GM23338 (cell line): ENCODE data around the gene KISS1. TPM values are rescaled to one million over a fixed set of nuclear protein-coding genes. Genes with fewer than 3 reads are reported as not detected.

Source experiments
- ATAC-seq: fragments of 200-7000 bp; cut with Tn5 transposase; 3 replicates; pipeline ENCODE4 v1.9.1; 2020
- DNase-seq: peaks from one replicate; pipeline ENCODE4 v3.0.0-alpha.2; 2015; ENCODE audit warnings: low spot score
- H2AFZ ChIP-seq: fragments of 200-600 bp; sonication (generic); 2 replicates; pipeline ENCODE4 v1.8.0; 2016; ENCODE audit warnings: antibody characterized with exemption, mild to moderate bottlenecking, moderate library complexity
- H3F3A ChIP-seq: fragments of 200-600 bp; sonication (generic); replicated peaks from 2 replicates; pipeline ENCODE4 v1.8.0; 2017; ENCODE audit warnings: antibody characterized with exemption, mixed run types, low read depth
- H3K27ac ChIP-seq: fragments of 200-600 bp; sonication (generic); 2 replicates; pipeline ENCODE4 v1.6.1; 2016; ENCODE audit warnings: low read depth
- H3K27me3 ChIP-seq: fragments of 200-600 bp; sonication (generic); 2 replicates; pipeline ENCODE4 v1.8.0; 2016; ENCODE audit warnings: mild to moderate bottlenecking, mixed run types, moderate library complexity; ENCODE audit not compliant: insufficient read depth
- H3K36me3 ChIP-seq: fragments of 200-600 bp; sonication (generic); 2 replicates; pipeline ENCODE4 v1.8.0; 2016; ENCODE audit warnings: mild to moderate bottlenecking; ENCODE audit not compliant: insufficient read depth
- H3K4me1 ChIP-seq: fragments of 200-600 bp; sonication (generic); 2 replicates; pipeline ENCODE4 v1.8.0; 2016; ENCODE audit warnings: mild to moderate bottlenecking, moderate library complexity; ENCODE audit not compliant: insufficient read depth
- H3K4me2 ChIP-seq: fragments of 200-600 bp; sonication (generic); 2 replicates; pipeline ENCODE4 v1.7.1; 2017; ENCODE audit warnings: mixed run types
- H3K4me3 ChIP-seq: fragments of 200-600 bp; sonication (generic); 2 replicates; pipeline ENCODE4 v1.6.1; 2016; ENCODE audit warnings: mixed run types
- H3K79me2 ChIP-seq: fragments of 200-600 bp; sonication (generic); replicated peaks from 2 replicates; pipeline ENCODE4 v1.8.0; 2017; ENCODE audit warnings: mild to moderate bottlenecking; ENCODE audit not compliant: insufficient read depth
- H3K9me2 ChIP-seq: fragments of 200-600 bp; sonication (generic); 2 replicates; pipeline ENCODE4 v1.8.0; 2017; ENCODE audit not compliant: insufficient read depth
- H4K20me1 ChIP-seq: fragments of 200-600 bp; sonication (generic); replicated peaks from 2 replicates; pipeline ENCODE4 v1.8.0; 2017; ENCODE audit warnings: mild to moderate bottlenecking; ENCODE audit not compliant: insufficient read depth
- H3K27ac Mint-ChIP-seq: 2 replicates; pipeline ENCODE4 v1.8.0; 2020; ENCODE audit warnings: inconsistent platforms, mild to moderate bottlenecking, moderate library complexity, mixed read lengths
- H3K27me3 Mint-ChIP-seq: 3 replicates; pipeline ENCODE4 v1.8.0; 2022; ENCODE audit warnings: low read depth, mild to moderate bottlenecking, moderate library complexity, mixed read lengths, inconsistent platforms; ENCODE audit not compliant: insufficient read depth, poor library complexity
- H3K36me3 Mint-ChIP-seq: 3 replicates; pipeline ENCODE4 v1.8.0; 2021; ENCODE audit warnings: low read depth, mild to moderate bottlenecking, inconsistent platforms, moderate library complexity, mixed read lengths
- H3K4me1 Mint-ChIP-seq: 3 replicates; pipeline ENCODE4 v1.8.0; 2020; ENCODE audit warnings: mild to moderate bottlenecking, inconsistent platforms, mixed read lengths
- H3K4me3 Mint-ChIP-seq: 3 replicates; pipeline ENCODE4 v1.8.0; 2021; ENCODE audit warnings: moderate library complexity, mild to moderate bottlenecking, inconsistent platforms, mixed read lengths
- H3K9me3 Mint-ChIP-seq: 3 replicates; pipeline ENCODE4 v1.8.0; 2020; ENCODE audit warnings: moderate library complexity, mild to moderate bottlenecking, inconsistent platforms, mixed read lengths
- CREB1 ChIP-seq: fragments of 250-450 bp; sonication (Bioruptor Pico); IDR thresholded peaks from 2 replicates; pipeline ENCODE4 v1.5.0; 2020; ENCODE audit warnings: low read depth, mild to moderate bottlenecking, moderate library complexity
- EZH2 ChIP-seq: fragments of 200-600 bp; sonication (generic); IDR thresholded peaks from one replicate; pipeline ENCODE4 v1.8.0; 2017; ENCODE audit warnings: antibody characterized with exemption, mild to moderate bottlenecking, low read depth; ENCODE audit not compliant: unreplicated experiment
- JUNB ChIP-seq: IDR thresholded peaks from one replicate; pipeline ENCODE4 v1.6.1; 2016; ENCODE audit warnings: antibody characterized with exemption; ENCODE audit not compliant: unreplicated experiment
- NANOG ChIP-seq: IDR thresholded peaks from 2 replicates; pipeline ENCODE4 v1.6.1; 2016; ENCODE audit warnings: antibody characterized with exemption, borderline replicate concordance
- POLR2AphosphoS5 ChIP-seq: IDR thresholded peaks from 2 replicates; pipeline ENCODE4 v1.6.1; 2016; ENCODE audit warnings: antibody characterized with exemption, low read depth
- ZNF114 ChIP-seq: fragments of 250-450 bp; sonication (Bioruptor Pico); IDR thresholded peaks from 2 replicates; pipeline ENCODE4 v1.5.0; 2020; ENCODE audit warnings: mild to moderate bottlenecking, moderate library complexity
- ZNF331 ChIP-seq: fragments of 250-450 bp; sonication (Bioruptor Pico); IDR thresholded peaks from 2 replicates; pipeline ENCODE4 v1.5.0; 2020; ENCODE audit warnings: low read depth, mild to moderate bottlenecking, moderate library complexity
- polyA plus RNA-seq: library from polyadenylated mRNA; unstranded; fragments of >200 nt; fragmentation: Nextera tagmentation; extraction: Ambion mirVana; gene quantifications from 2 replicates; pipeline ENCODE4 v1.2.1, GENCODE V29; 2016
- total RNA-seq: library from RNA; depleted of rRNA; stranded (reverse); fragments of >200 nt; shearing (Covaris generic); gene quantifications from 2 replicates; pipeline ENCODE4 v1.2.3, GENCODE V29; 2014
- TF ChIP-seq, protein P1 (sequence below), 2 experiments: fragments of 200-600 bp in 1 of 2; sonication (generic) in 1 of 2; conservative IDR thresholded peaks; 2 replicates each; pipeline versions ENCODE4 v1.5.1 to v1.6.1; 2016 to 2017; ENCODE audit warnings: antibody characterized with exemption in 2 of 2, low read depth in 2 of 2, mild to moderate bottlenecking in 2 of 2, moderate library complexity in 1 of 2
- TF ChIP-seq, protein P2 (sequence below): IDR thresholded peaks from one replicate; pipeline ENCODE4 v1.6.1; 2018; ENCODE audit warnings: antibody characterized with exemption; ENCODE audit not compliant: unreplicated experiment

KISS1 gene
- total and polyA plus RNA-seq, 2 experiments from 2014 or later, result not detected

DNA sequence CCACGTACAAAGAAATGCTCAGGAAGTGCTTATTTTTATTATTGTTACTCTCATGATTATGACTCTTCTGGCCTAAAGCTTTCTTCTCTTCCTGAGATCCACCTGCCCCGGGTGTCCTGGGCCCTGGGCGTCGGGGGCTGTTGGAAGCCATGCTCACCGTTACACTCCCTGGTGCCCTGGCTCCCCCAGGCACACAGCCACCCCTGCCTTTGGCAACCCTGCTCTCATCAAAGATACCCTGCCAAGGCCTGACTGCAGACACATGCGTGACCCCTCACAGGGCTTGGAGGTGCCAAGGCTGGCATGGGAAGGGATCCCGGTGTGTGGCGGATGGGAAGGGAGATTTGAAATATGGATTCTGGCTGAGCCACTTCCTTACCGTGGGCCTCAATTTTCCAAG is 3.3 kb upstream of the KISS1 start (continued):
- TF ChIP-seq, protein P1, sequence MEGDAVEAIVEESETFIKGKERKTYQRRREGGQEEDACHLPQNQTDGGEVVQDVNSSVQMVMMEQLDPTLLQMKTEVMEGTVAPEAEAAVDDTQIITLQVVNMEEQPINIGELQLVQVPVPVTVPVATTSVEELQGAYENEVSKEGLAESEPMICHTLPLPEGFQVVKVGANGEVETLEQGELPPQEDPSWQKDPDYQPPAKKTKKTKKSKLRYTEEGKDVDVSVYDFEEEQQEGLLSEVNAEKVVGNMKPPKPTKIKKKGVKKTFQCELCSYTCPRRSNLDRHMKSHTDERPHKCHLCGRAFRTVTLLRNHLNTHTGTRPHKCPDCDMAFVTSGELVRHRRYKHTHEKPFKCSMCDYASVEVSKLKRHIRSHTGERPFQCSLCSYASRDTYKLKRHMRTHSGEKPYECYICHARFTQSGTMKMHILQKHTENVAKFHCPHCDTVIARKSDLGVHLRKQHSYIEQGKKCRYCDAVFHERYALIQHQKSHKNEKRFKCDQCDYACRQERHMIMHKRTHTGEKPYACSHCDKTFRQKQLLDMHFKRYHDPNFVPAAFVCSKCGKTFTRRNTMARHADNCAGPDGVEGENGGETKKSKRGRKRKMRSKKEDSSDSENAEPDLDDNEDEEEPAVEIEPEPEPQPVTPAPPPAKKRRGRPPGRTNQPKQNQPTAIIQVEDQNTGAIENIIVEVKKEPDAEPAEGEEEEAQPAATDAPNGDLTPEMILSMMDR (conservative IDR thresholded peaks at IDR 0.05; ENCODE audit: low read depth in 2 of 2), result no peak
- TF ChIP-seq, protein P2, sequence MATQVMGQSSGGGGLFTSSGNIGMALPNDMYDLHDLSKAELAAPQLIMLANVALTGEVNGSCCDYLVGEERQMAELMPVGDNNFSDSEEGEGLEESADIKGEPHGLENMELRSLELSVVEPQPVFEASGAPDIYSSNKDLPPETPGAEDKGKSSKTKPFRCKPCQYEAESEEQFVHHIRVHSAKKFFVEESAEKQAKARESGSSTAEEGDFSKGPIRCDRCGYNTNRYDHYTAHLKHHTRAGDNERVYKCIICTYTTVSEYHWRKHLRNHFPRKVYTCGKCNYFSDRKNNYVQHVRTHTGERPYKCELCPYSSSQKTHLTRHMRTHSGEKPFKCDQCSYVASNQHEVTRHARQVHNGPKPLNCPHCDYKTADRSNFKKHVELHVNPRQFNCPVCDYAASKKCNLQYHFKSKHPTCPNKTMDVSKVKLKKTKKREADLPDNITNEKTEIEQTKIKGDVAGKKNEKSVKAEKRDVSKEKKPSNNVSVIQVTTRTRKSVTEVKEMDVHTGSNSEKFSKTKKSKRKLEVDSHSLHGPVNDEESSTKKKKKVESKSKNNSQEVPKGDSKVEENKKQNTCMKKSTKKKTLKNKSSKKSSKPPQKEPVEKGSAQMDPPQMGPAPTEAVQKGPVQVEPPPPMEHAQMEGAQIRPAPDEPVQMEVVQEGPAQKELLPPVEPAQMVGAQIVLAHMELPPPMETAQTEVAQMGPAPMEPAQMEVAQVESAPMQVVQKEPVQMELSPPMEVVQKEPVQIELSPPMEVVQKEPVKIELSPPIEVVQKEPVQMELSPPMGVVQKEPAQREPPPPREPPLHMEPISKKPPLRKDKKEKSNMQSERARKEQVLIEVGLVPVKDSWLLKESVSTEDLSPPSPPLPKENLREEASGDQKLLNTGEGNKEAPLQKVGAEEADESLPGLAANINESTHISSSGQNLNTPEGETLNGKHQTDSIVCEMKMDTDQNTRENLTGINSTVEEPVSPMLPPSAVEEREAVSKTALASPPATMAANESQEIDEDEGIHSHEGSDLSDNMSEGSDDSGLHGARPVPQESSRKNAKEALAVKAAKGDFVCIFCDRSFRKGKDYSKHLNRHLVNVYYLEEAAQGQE, result no peak
- TF ChIP-seq NANOG, result no peak
- TF ChIP-seq EZH2, result no peak
- TF ChIP-seq ZNF114 (CRISPR knock-in tag), result no peak
- no peak for TF ChIP-seq POLR2AphosphoS5
- TF ChIP-seq JUNB, result no peak
- no peak for TF ChIP-seq ZNF331 (CRISPR knock-in tag)
- no peak for TF ChIP-seq CREB1 (CRISPR knock-in tag)

DNA sequence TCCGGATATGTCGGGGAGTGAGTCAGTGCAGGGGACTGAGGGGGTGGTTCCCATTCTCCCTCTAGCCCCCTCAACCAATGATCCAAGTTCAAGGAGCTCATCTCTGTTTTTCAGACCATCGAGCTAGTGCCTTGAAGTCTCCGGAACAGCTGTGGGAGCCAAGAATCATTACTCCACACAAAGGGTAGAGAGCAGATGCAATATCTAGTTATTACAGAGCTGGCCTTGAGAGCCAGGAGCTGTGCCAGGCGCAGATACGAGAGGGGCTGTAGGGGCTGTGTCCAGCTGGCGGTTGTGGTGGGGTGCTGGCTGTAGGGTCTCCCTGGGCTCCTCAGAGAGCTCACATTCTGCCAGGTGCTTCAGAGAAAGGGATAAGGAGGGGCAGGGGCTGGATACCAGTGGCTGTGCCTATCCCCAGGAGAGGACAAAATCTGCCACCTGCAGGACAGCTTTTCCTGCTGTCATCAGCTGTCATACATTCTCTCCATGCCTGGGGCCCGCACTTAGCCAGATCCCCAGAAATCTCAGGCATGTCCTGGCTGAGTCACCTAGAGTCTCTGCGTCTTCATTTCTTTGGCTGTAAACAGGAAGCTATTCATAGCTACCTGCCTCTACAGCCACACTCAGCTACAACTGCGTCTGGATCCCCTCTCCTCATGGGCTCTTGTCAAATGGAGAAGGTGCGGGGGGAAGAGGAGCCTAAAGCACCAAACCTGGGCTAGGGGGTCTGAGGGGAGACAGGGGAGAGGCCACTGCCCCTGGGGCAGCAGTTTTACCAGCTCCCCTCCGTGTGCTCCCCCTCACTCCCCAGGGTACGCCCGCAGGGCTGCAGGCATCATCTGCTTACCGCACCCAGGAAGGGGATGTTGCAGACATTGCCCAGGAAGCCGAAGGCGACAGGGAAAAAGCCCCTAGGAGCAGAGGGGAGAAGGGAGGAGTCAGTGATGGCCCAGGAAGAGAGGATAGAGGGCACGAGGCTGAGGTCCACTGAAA is 2.4 kb upstream of the KISS1 start:
- ATAC-seq (peak; percentile 38), DNase-seq (peak; percentile 68)
- Histone ChIP-seq H4K20me1 (no peaks in the 10 kb centered on the region; the same call in 1 of the 2 replicates), H3K4me3 (no peak overlapping the region), H3K4me2 (no peak overlapping the region; the same call in 1 of the 2 replicates), H3F3A (no peaks in the 10 kb centered on the region), H3K9me2 (no peaks in the 10 kb centered on the region), H3K36me3 (no peaks in the 10 kb centered on the region), H3K27ac (no peak overlapping the region), H2AFZ (no peak overlapping the region), H3K27me3 (no peaks in the 10 kb centered on the region), H3K4me1 (no peaks in the 10 kb centered on the region; the same call in 1 of the 2 replicates), H3K79me2 (no peaks in the 10 kb centered on the region)
- H3K4me1 Mint-ChIP-seq, result peaks cover 10% of the 10 kb centered on the region; the same call in 2 of the 3 replicates
- no peaks in the 10 kb centered on the region for H3K36me3 Mint-ChIP-seq
- peaks cover 5% of the 10 kb centered on the region for H3K27me3 Mint-ChIP-seq
- no peaks in the 10 kb centered on the region; the same call in 2 of the 3 replicates for H3K9me3 Mint-ChIP-seq
- H3K27ac Mint-ChIP-seq, result peak overlapping the region; percentile 22; the same call in 1 of the 2 replicates
- no peak overlapping the region; the same call in 2 of the 3 replicates for H3K4me3 Mint-ChIP-seq
- no peak for TF ChIP-seq JUNB
- TF ChIP-seq, protein P2, result no peak
- TF ChIP-seq, protein P1 (conservative IDR thresholded peaks at IDR 0.05; ENCODE audit: low read depth in 2 of 2), result peak; percentile 7 to 49; a peak in 2 of 4 replicates
